Omental fat pad (tissue), 4 donors: ENCODE results near the gene CD300LB. TPM values are rescaled to one million over a fixed set of nuclear protein-coding genes. Genes with fewer than 3 reads are reported as not detected.

ENCODE experiments used
- ATAC-seq: fragments of 150-250 bp; one replicate; pipeline ENCODE4 v1.9.1; 2016; ENCODE audit warnings: mild to moderate bottlenecking, moderate library complexity; ENCODE audit not compliant: low FRiP score
- DNase-seq: peaks from one replicate; pipeline ENCODE4 v3.0.0-alpha.2; 2019; ENCODE audit warnings: low spot score
- total RNA-seq, 4 donors: library from RNA; depleted of rRNA; stranded (reverse); fragments of >200 nt; gene quantifications; one replicate each; pipeline ENCODE4 v1.1.0, GENCODE V29; 2016
- TF ChIP-seq, protein P1 (sequence below), 3 donors: fragments of 450-650 bp; IDR thresholded peaks; one replicate each; pipeline ENCODE4 v1.5.1; 2016 to 2017; ENCODE audit warnings: antibody characterized with exemption in 3 of 3, mild to moderate bottlenecking in 3 of 3, moderate library complexity in 2 of 3

The CD300LB gene
- total RNA-seq, 4 donors from 2014 or later: 0.63 to 14.1 (median 0.86) TPM

DNA sequence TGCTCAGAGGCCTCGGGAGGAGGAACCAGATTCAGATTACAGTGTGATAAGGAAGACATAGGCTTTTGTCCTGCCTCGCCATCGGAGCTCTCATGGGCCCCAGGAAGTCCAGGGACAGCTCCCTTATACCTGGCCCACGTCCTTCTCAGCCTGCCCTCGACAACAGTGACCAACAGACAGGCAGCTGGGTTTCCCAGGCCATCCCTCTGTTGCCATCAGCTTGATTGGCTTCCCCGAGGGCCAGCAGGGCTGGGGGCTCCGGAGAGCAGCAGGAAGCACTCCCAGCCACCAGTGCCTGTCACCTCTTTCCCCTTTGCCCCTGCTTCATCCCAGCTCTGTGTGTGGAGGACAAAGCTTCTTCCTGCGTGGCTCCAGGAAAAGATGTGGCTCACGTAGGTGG, 47.2 kb downstream of the CD300LB start:
- TF ChIP-seq, protein P1, sequence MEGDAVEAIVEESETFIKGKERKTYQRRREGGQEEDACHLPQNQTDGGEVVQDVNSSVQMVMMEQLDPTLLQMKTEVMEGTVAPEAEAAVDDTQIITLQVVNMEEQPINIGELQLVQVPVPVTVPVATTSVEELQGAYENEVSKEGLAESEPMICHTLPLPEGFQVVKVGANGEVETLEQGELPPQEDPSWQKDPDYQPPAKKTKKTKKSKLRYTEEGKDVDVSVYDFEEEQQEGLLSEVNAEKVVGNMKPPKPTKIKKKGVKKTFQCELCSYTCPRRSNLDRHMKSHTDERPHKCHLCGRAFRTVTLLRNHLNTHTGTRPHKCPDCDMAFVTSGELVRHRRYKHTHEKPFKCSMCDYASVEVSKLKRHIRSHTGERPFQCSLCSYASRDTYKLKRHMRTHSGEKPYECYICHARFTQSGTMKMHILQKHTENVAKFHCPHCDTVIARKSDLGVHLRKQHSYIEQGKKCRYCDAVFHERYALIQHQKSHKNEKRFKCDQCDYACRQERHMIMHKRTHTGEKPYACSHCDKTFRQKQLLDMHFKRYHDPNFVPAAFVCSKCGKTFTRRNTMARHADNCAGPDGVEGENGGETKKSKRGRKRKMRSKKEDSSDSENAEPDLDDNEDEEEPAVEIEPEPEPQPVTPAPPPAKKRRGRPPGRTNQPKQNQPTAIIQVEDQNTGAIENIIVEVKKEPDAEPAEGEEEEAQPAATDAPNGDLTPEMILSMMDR (IDR thresholded peaks at IDR 0.05): no peak
- DNase-seq: no peak
- ATAC-seq: no peak

DNA sequence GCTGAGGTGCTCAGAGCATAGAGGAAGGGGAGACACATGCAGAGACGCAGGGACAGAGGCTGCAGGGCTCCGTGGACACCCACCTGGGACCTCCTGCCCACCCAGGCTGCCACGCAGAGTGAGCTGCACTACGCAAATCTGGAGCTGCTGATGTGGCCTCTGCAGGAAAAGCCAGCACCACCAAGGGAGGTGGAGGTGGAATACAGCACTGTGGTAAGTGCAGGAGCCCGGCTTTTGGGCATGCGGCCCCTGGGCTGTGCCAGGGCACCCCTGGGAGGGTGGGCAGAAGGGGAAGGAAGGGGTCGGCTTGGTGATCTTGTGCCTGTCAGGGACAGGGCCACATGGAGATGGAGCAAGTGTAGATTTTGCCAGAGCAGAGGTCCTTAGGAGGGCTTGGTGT, 49.7 kb downstream of the CD300LB start:
- DNase-seq (no peak), ATAC-seq (no peak)
- TF ChIP-seq, protein P1 (IDR thresholded peaks at IDR 0.05): no peak

DNA sequence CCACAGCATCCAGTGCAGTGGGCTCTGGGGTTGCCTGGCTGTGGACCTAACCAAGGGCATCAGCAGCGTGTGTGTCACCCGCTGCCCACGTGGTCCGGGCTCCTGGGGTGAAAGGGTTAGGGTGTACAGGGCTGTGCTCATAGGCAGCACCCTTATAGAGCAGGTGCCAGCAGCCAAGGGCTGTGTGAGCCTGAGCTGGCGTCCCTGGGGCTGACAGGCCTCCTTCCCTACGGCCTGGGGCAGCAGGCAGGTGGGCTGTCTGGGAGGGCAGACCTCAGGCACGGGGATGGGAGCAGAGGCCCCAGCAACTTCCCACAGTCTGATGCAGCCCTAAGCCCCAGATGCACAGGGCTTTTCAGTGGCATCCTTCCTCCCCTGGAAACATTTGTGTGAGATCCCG, 51.0 kb downstream of the CD300LB start:
- TF ChIP-seq, protein P1 (IDR thresholded peaks at IDR 0.05): no peak
- DNase-seq (no peak), ATAC-seq (no peak)

DNA sequence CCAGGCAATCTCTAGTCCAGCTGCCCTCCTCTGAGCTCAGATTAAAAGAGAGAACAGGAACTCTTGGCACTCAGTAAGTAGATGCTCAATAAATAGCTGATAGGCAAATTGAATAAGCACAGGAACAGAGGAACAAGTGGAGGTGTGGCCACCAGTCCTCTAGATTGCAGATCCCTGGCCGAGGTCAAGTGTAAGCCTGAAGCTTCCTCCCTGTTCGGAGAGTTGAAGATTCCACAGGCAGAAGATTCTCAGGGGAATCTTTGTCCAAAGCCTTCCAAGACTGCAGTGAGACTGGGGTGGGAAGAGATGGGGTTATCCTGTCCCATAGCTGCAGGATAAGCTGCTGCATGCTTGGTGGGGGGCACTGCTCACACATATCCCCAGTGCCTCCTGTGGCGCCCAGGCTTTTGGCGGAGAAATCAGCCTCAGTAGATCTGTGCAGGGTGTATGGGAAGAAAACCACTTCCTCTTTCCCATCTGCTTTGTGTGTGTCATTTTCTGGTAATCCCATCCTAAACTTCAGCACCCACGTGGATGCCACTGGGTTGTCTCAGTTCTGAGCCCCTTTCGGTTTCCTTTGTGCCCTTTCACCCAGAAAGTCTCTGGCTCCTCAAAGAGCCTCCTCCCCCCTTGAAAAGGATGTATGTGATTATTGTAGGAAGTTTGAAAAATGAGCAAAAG, 52.7 kb downstream of the CD300LB start:
- DNase-seq (no peak), ATAC-seq (peak; percentile 31)
- TF ChIP-seq, protein P1 (IDR thresholded peaks at IDR 0.05): no peak

DNA sequence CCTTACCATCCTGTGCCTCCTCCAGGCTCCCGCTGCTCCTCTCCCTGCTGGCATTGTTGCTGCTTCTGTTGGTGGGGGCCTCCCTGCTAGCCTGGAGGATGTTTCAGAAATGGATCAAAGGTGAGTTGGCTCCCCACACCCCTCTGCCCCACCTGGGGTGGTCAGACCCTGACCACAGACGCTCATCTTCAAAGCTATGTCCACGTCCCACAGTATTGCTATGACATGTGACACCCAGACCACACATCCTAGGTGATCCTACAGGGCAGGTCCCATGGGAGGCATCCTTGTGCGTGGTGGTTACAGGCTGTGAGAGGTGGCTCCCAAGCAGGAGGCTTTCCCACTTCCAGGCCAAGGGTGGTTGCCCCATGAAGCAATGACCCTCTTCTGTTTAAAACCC, 53.9 kb downstream of the CD300LB start:
- ATAC-seq: no peak
- no peak for DNase-seq
- TF ChIP-seq, protein P1 (IDR thresholded peaks at IDR 0.05): no peak

DNA sequence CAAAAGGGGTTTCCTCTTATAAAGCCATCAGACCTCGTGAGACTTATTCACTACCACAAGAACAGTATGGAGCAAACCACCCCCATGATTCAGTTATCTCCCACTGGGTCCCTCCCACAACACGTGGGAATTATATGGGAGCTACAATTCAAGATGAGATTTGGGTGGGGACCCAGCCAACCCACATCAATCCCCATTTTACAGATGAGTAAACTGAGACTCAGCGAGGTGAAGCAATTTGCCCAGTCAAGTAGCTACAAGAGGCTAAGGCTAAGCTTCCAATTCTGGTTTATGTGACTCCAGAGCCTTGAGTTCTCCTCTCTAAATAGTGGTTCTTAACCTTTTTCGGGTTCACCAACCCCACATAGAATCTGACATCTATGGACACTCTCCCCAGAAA, 56.1 kb downstream of the CD300LB start:
- ATAC-seq: no peak

More for the DNA sequence above, 56.1 kb downstream of the CD300LB start:
- DNase-seq: no peak
- TF ChIP-seq, protein P1 (IDR thresholded peaks at IDR 0.05): no peak
